ENCODE measurements around the gene HIF1AN.
"Not testable (repeated sequence)": the region's sequence is repeated elsewhere in the genome, so short reads cannot be mapped to it uniquely, and the experiment has no call there.

The HIF1AN gene

DNA sequence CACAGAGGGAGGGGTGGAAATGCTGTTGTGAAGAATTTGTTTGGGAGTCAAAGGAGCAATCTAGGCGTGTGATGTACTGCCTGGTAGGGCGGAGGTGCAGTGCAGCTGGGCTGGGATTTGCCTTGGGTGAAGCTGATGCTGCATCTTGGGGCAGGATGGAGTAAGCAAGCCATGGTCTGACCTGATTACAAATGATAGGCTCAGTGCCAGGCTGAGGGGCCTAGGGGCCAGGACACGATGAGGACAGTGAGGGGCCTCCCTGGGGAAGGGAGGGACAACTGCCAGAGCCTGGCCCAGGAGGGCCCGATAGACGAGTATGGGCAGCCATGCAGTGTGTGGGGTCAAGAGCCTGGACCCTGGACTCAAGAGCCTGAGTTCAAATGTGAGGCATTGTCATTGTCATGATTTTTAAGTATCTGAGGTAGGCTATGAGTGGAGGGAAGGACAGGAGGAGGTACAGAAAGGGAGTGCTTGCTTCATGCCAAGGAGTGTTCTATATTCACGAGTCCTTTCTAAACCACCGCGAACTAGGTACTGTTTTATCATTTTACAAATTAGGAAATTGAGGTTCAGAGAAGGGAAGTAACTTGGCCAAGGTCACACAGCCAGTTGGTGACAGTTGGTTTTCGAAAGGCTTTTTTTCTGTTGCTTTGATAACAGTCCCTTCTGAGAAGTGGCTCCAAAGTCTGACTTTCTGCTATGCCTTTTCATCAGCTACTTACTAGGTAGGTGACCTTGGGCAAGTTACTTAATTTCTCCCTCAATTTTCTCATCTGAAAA is 29.7 kb downstream of the HIF1AN start:
- DNase-seq (ENCODE audit: low read depth in 2 of 2, low spot score in 1 of 2): no peak

DNA sequence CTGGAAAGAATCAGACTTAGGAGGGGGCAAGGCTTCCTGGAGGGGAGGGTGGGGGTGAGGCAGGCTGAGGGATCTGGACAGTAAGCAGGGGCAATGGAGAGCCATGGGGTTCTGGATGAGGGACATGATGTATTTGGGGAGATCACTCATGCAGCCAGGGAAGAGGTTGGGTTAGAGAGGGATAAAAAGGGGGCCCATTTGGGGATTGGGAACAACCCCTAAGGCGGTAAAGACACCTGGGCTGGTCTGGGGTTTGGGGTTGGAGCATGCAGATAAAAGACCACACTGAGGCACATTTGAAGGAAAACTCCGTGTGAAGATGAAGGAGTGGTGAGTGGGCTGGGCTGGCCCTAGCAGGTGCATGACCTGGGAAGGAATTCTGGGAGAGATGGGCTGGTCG is 30.8 kb downstream of the HIF1AN start:
- no peak for DNase-seq (ENCODE audit: low read depth in 2 of 2, low spot score in 1 of 2)

GRCh38 chr10:100567249-100567648 is 31.5 kb downstream of the HIF1AN start:
- no peak for DNase-seq (ENCODE audit: low read depth in 2 of 2, low spot score in 1 of 2)

- no peak for DNase-seq (ENCODE audit: low read depth in 2 of 2, low spot score in 1 of 2)
Observed at GRCh38 chr10:100567826-100568225, 32.1 kb downstream of the HIF1AN start.

DNA sequence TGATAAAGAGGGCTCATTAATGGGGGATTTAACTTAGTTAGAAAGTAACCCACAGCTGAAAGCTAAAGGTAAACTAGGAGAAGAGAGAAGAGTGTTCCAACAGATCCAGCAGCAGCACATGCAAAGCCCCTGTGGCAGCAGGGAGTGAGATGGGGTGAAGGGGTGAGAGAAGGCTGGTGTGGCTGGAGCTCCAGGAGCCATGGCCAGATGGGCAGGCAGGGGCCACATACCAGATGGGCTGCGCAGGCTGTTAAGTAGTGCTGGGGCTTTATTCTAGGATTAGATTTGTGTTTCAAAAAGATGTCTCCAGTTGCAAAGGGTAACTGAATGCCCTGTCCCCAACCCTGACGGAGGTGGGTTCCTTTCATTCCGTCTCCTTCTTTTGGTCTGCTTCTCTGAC is 33.2 kb downstream of the HIF1AN start:
- DNase-seq (ENCODE audit: low read depth in 2 of 2, low spot score in 1 of 2): no peak

GRCh38 chr10:100569687-100570481 is 34.1 kb downstream of the HIF1AN start:
- DNase-seq (ENCODE audit: low read depth in 2 of 2, low spot score in 1 of 2): no peak

DNA sequence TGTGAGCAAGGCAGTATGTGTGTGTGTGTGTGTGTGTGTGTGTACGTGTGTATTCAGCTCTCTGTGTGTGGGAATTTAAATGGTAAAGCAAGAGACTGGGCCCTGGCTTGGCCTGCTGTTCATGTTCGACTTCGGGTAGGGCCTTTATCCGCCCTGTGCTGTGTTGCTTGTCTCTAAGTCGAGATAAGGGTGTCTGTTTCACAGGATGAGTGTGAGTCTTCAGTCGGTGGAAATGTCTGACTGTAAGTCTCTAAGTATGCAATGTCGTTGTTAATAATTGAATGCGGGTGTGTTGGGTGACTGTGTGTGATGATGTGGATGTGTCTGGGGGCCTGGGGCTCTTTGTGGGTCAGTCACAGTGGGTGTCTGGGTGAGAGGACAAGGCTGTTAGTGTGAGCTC is 34.8 kb downstream of the HIF1AN start:
- DNase-seq (ENCODE audit: low read depth in 2 of 2, low spot score in 1 of 2): no peak

- DNase-seq (ENCODE audit: low read depth in 2 of 2, low spot score in 1 of 2): no peak
Observed at GRCh38 chr10:100571084-100571856, 35.5 kb downstream of the HIF1AN start.

DNA sequence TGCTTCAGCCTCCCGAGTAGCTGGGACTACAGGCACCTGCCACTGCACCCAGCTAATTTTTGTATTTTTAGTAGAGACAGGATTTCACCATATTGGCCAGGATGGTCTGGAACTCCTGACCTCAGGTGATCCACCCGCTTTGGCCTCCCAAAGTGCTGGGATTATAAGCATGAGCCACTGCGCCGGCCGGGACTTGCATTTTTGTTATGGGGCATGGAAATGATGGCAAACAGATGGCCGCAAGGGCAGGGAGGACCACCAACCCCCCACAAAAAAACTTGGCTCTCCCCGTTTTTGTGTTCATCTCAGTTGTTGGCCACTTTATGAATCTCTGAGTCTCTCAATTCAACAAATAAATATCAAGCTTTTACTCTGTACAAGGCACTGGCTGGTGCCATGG is 39.4 kb downstream of the HIF1AN start:
- DNase-seq (ENCODE audit: low read depth in 2 of 2, low spot score in 1 of 2): not testable (repeated sequence)

DNA sequence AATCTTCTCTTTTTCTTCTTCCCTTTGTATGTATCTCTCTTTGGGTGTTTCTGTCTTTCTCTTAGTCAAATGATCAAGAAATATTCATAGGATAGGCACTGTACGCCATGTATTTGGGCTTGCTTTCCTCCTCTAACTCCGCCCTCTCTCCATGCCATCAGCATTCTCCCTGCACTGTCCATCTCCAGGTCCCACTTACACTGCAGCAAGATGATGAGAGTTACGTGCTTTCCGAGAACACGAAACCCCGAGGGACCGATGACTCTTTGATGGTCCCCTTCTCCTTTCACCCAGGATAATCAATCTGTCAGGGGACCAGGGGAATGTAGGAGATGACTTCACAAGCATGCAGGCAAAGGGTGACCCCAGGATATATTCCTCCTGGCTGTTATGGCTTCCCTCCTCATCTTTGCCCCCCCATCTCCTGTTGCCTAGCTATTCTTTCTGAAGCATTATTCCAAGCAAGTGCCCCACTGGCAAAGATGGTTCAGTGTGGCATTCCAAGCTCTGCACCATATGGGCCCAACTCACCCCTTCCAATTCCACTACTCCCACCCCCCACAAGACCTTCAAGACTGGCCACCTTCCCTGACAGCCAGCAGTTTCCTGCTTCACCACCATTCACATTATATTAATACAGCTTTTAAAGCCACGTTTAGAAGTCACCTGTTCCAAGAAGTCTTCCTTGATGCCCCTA is 40.0 kb downstream of the HIF1AN start:
- no peak for DNase-seq (ENCODE audit: low read depth in 2 of 2, low spot score in 1 of 2)

DNA sequence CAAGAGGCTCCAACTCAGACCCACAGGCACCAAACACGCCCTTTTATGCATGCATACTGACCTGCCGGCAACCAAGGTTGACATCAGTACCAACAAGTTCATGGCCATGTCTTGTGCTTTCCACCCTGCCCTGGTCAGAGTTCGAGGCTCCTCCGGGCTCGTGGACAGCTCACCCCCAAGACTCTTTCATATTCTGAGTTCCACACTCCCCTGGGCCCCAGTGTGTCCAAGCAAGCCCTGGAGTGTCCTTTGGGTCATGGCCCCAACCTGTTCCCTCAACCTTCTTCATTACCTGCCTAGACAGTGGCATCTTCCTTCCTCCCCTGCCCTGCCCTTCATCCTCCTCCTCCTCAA is 40.5 kb downstream of the HIF1AN start:
- no peak for DNase-seq (ENCODE audit: low read depth in 2 of 2, low spot score in 1 of 2)

- no peak for DNase-seq (ENCODE audit: low read depth in 2 of 2, low spot score in 1 of 2)
Observed at GRCh38 chr10:100579261-100580090, 43.7 kb downstream of the HIF1AN start.

GRCh38 chr10:100586959-100587358 is 51.2 kb downstream of the HIF1AN start:
- no peak for DNase-seq (ENCODE audit: low read depth in 2 of 2, low spot score in 1 of 2)

DNA sequence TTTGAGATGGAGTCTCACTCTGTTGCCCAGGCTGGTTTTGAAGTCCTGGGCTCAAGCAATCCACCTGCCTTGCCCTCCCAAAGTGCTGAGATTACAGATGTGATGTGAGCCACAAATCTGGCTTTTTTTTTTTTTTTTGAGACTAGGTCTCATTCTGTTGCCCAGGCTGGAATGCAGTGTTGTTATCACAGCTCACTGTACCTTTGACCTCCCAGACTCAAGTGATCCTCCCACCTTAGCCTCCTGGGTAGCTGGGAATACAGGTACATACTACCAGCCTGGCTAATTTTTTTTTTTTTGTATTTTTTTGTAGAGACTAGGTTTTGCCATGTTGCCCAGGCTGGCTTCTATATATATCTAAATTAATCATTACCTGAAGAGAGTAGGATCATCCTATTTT is 62.4 kb downstream of the HIF1AN start:
- no peak for DNase-seq (ENCODE audit: low read depth in 2 of 2, low spot score in 1 of 2)

GRCh38 chr10:100600218-100600617 is 64.5 kb downstream of the HIF1AN start:
- DNase-seq (ENCODE audit: low read depth in 2 of 2, low spot score in 1 of 2): no peak

- no peak for DNase-seq (ENCODE audit: low read depth in 2 of 2, low spot score in 1 of 2)
Observed at GRCh38 chr10:100607439-100607838, 71.7 kb downstream of the HIF1AN start.

All from stimulated activated CD8-positive, alpha-beta memory T cell treated with anti-CD3 and anti-CD28 coated beads, Interleukin-4, amount 100 ng/mL, for 1 hour (primary cell).